ENCODE results near the gene SLC35B2.

SLC35B2 gene

GRCh38 chr6:44286747-44287146, 29.4 kb upstream of the SLC35B2 start:
- no peak overlapping the region for H3K9ac ChIP-seq
- H3K36me3 ChIP-seq (ENCODE audit: insufficient read depth) = no peaks in the 10 kb centered on the region
- no peak for TF ChIP-seq CTCF (conservative IDR thresholded peaks at IDR 0.05; ENCODE audit: low read depth, low read length)
- no peaks in the 10 kb centered on the region for H4K20me1 ChIP-seq (ENCODE audit: insufficient read depth)
- no peak overlapping the region for H3K27ac ChIP-seq
- H3K4me1 ChIP-seq (ENCODE audit: low read depth, poor library complexity, severe bottlenecking) = no peaks in the 10 kb centered on the region
- H3K27me3 ChIP-seq (ENCODE audit: insufficient read depth, low read depth) = peaks cover 82% of the 10 kb centered on the region
- H2AFZ ChIP-seq (ENCODE audit: low read depth) = no peak overlapping the region
- H3K4me3 ChIP-seq (IDR thresholded peaks at IDR 0.05; ENCODE audit: insufficient read depth, low read depth, low read length) = no peak overlapping the region
- H3K79me2 ChIP-seq (ENCODE audit: insufficient read depth, low read depth) = no peaks in the 10 kb centered on the region
- H3K4me2 ChIP-seq = no peak overlapping the region

- Histone ChIP-seq H3K27me3 (ENCODE audit: insufficient read depth, low read depth) (peaks cover 76% of the 10 kb centered on the region), H3K9ac (no peak overlapping the region), H2AFZ (ENCODE audit: low read depth) (no peak overlapping the region)
These were observed 28.9 kb upstream of the SLC35B2 start for GRCh38 chr6:44286285-44286565.

GRCh38 chr6:44285552-44286284, 28.4 kb upstream of the SLC35B2 start:
- no peaks in the 10 kb centered on the region for H3K4me1 ChIP-seq (ENCODE audit: low read depth, poor library complexity, severe bottlenecking)

More at GRCh38 chr6:44286285-44286565, 28.9 kb upstream of the SLC35B2 start:
- Histone ChIP-seq H3K27ac (no peak overlapping the region), H3K4me2 (no peak overlapping the region), H3K79me2 (ENCODE audit: insufficient read depth, low read depth) (no peaks in the 10 kb centered on the region), H3K4me1 (ENCODE audit: low read depth, poor library complexity, severe bottlenecking) (no peaks in the 10 kb centered on the region), H4K20me1 (ENCODE audit: insufficient read depth) (no peaks in the 10 kb centered on the region), H3K4me3 (IDR thresholded peaks at IDR 0.05; ENCODE audit: insufficient read depth, low read depth, low read length) (no peak overlapping the region), H3K36me3 (ENCODE audit: insufficient read depth) (no peaks in the 10 kb centered on the region)
- TF ChIP-seq CTCF (conservative IDR thresholded peaks at IDR 0.05; ENCODE audit: low read depth, low read length) = no peak

GRCh38 chr6:44284867-44285266, 27.5 kb upstream of the SLC35B2 start:
- TF ChIP-seq CTCF (conservative IDR thresholded peaks at IDR 0.05; ENCODE audit: low read depth, low read length) = no peak
- no peak overlapping the region for H3K4me3 ChIP-seq (IDR thresholded peaks at IDR 0.05; ENCODE audit: insufficient read depth, low read depth, low read length)
- no peak overlapping the region for H3K4me2 ChIP-seq
- H3K36me3 ChIP-seq (ENCODE audit: insufficient read depth) = no peaks in the 10 kb centered on the region
- H3K9ac ChIP-seq = no peak overlapping the region
- H4K20me1 ChIP-seq (ENCODE audit: insufficient read depth) = no peaks in the 10 kb centered on the region
- H3K79me2 ChIP-seq (ENCODE audit: insufficient read depth, low read depth) = no peaks in the 10 kb centered on the region
- peaks cover 76% of the 10 kb centered on the region for H3K27me3 ChIP-seq (ENCODE audit: insufficient read depth, low read depth)
- no peak overlapping the region for H2AFZ ChIP-seq (ENCODE audit: low read depth)
- no peak overlapping the region for H3K27ac ChIP-seq
- no peaks in the 10 kb centered on the region for H3K4me1 ChIP-seq (ENCODE audit: low read depth, poor library complexity, severe bottlenecking)

More at GRCh38 chr6:44285552-44286284, 28.4 kb upstream of the SLC35B2 start:
- no peak overlapping the region for H2AFZ ChIP-seq (ENCODE audit: low read depth)
- H3K9ac ChIP-seq = no peak overlapping the region
- peaks cover 76% of the 10 kb centered on the region for H3K27me3 ChIP-seq (ENCODE audit: insufficient read depth, low read depth)
- H3K79me2 ChIP-seq (ENCODE audit: insufficient read depth, low read depth) = no peaks in the 10 kb centered on the region
- H3K4me3 ChIP-seq (IDR thresholded peaks at IDR 0.05; ENCODE audit: insufficient read depth, low read depth, low read length) = no peak overlapping the region
- TF ChIP-seq CTCF (conservative IDR thresholded peaks at IDR 0.05; ENCODE audit: low read depth, low read length) = no peak
- no peak overlapping the region for H3K27ac ChIP-seq
- H4K20me1 ChIP-seq (ENCODE audit: insufficient read depth) = no peaks in the 10 kb centered on the region
- H3K4me2 ChIP-seq = no peak overlapping the region
- H3K36me3 ChIP-seq (ENCODE audit: insufficient read depth) = no peaks in the 10 kb centered on the region
